ENCODE measurements around the gene GALNT9.
"Not testable (repeated sequence)": the region's sequence is repeated elsewhere in the genome, so short reads cannot be mapped to it uniquely, and the experiment has no call there.

Gene GALNT9

GRCh38 chr12:132210223-132211055 lies 119.0 kb downstream of the GALNT9 start:
- no peak for ATAC-seq

- no peak for ATAC-seq
These were observed 119.7 kb downstream of the GALNT9 start for GRCh38 chr12:132209619-132210222.

- no peak for ATAC-seq
These were observed 121.1 kb downstream of the GALNT9 start for GRCh38 chr12:132208153-132208823.

GRCh38 chr12:132207083-132207775 lies 122.2 kb downstream of the GALNT9 start:
- ATAC-seq: no peak

GRCh38 chr12:132206046-132206434 lies 123.3 kb downstream of the GALNT9 start:
- no peak for ATAC-seq

GRCh38 chr12:132205271-132206045 lies 123.9 kb downstream of the GALNT9 start:
- no peak for ATAC-seq

GRCh38 chr12:132204793-132205270 lies 124.6 kb downstream of the GALNT9 start:
- no peak for ATAC-seq

- no peak for ATAC-seq
These were observed 125.2 kb downstream of the GALNT9 start for GRCh38 chr12:132204063-132204792.

GRCh38 chr12:132202929-132203721 lies 126.3 kb downstream of the GALNT9 start:
- no peak for ATAC-seq

GRCh38 chr12:132201391-132202120 lies 127.8 kb downstream of the GALNT9 start:
- no peak for ATAC-seq

GRCh38 chr12:132200800-132201199 lies 128.6 kb downstream of the GALNT9 start:
- no peak for ATAC-seq

- ATAC-seq: no peak
These were observed 129.7 kb downstream of the GALNT9 start for GRCh38 chr12:132199526-132200319.

GRCh38 chr12:132199101-132199500 lies 130.3 kb downstream of the GALNT9 start:
- ATAC-seq: no peak

- no peak for ATAC-seq
These were observed 131.6 kb downstream of the GALNT9 start for GRCh38 chr12:132197581-132198354.

- ATAC-seq: no peak
These were observed 132.5 kb downstream of the GALNT9 start for GRCh38 chr12:132196873-132197390.

GRCh38 chr12:132196038-132196872 lies 133.1 kb downstream of the GALNT9 start:
- ATAC-seq: no peak

- not testable (repeated sequence) for ATAC-seq
These were observed 134.1 kb downstream of the GALNT9 start for GRCh38 chr12:132195242-132195641.

Data from activated CD4-positive, CD25-positive, alpha-beta regulatory T cell treated with anti-CD3 and anti-CD28 coated beads, Interleukin-2, amount 50 U/mL, for 24 hours (primary cell).